H1 (cell line): ENCODE results near the gene GRM7. TPM values are rescaled to one million over a fixed set of nuclear protein-coding genes. Genes with fewer than 3 reads are reported as not detected.

Experiments
- CTCF ChIA-PET: fragments of 300-600 bp; sonication (Branson Sonifier 250); formaldehyde crosslinking; loops from one replicate; lab custom pipeline; 2021; ENCODE audit not compliant: partially characterized antibody; lab: Charles Lee
- POLR2A ChIA-PET: fragments of 300-600 bp; sonication (Branson Sonifier 250); formaldehyde crosslinking; loops from one replicate; lab custom pipeline; 2021; ENCODE audit warnings: inconsistent platforms; ENCODE audit not compliant: partially characterized antibody; lab: Charles Lee
- DNase-seq, 2 experiments: peaks; one replicate each; pipeline versions ENCODE4 v3.0.0 to v3.0.0-alpha.2; 2010 to 2022; ENCODE audit warnings: low spot score in 2 of 2, low read depth in 1 of 2, mixed read lengths in 1 of 2
- FAIRE-seq: peaks from 2 replicates; lab custom pipeline; 2011; peaks lifted over from hg19 to GRCh38; lab: Jason Lieb, UNC
- H2AFZ ChIP-seq: 2 replicates; pipeline ENCODE4 v1.8.1; 2012; ENCODE audit warnings: low read length, inconsistent platforms
- H2AK5ac ChIP-seq: 2 replicates; pipeline ENCODE4 v1.6.1; 2013; ENCODE audit warnings: low read depth, low read length
- H2BK120ac ChIP-seq: replicated peaks from 2 replicates; pipeline ENCODE3; 2013; ENCODE audit warnings: low read depth, low read length, inconsistent platforms
- H2BK12ac ChIP-seq: 2 replicates; pipeline ENCODE4 v1.6.1; 2013; ENCODE audit warnings: low read depth, low read length
- H2BK15ac ChIP-seq: 2 replicates; pipeline ENCODE4 v1.6.1; 2013; ENCODE audit warnings: low read length
- H2BK20ac ChIP-seq: 2 replicates; pipeline ENCODE4 v1.6.1; 2013; ENCODE audit warnings: low read length
- H2BK5ac ChIP-seq: 2 replicates; pipeline ENCODE4 v1.6.1; 2013; ENCODE audit warnings: low read depth, low read length
- H3K14ac ChIP-seq: 2 replicates; pipeline ENCODE4 v1.6.1; 2013; ENCODE audit warnings: inconsistent platforms; ENCODE audit not compliant: insufficient read length
- H3K18ac ChIP-seq: 2 replicates; pipeline ENCODE4 v1.6.1; 2013; ENCODE audit warnings: low read length; ENCODE audit errors: extremely low read depth
- H3K23ac ChIP-seq: 2 replicates; pipeline ENCODE4 v1.6.1; 2013; ENCODE audit warnings: inconsistent platforms; ENCODE audit not compliant: insufficient read length
- H3K23me2 ChIP-seq: 2 replicates; pipeline ENCODE4 v1.6.1; 2013; ENCODE audit warnings: low read depth, low read length
- H3K27ac ChIP-seq: 2 replicates; pipeline ENCODE4 v1.6.1; 2011; ENCODE audit warnings: low read depth, low read length, inconsistent platforms
- H3K27me3 ChIP-seq, 4 experiments: replicated peaks in 1 of 4; 1 replicate in 1 of 4; 2 replicates in 3 of 4; pipeline versions ENCODE4 v1.6.1 to v1.8.1; 2011 to 2013; ENCODE audit warnings: low read length in 3 of 4, mild to moderate bottlenecking in 3 of 4, inconsistent platforms in 2 of 4, mixed read lengths in 2 of 4, moderate library complexity in 1 of 4; ENCODE audit not compliant: control insufficient read depth in 3 of 4, insufficient read depth in 3 of 4; ENCODE audit errors: extremely low read depth in 1 of 4
- H3K36me3 ChIP-seq, 4 experiments: 2 replicates each; pipeline versions ENCODE4 v1.6.1 to v1.8.1; 2011 to 2013; ENCODE audit warnings: mild to moderate bottlenecking in 4 of 4, low read length in 3 of 4, moderate library complexity in 2 of 4, control low read depth in 1 of 4, inconsistent platforms in 1 of 4; ENCODE audit not compliant: insufficient read depth in 4 of 4, control insufficient read depth in 2 of 4
- H3K4ac ChIP-seq: replicated peaks from 2 replicates; pipeline ENCODE3; 2013; ENCODE audit warnings: low read length, low read depth, mixed read lengths, inconsistent platforms; ENCODE audit not compliant: insufficient read length
- H3K4me1 ChIP-seq, 4 experiments: replicated peaks in 1 of 4; 1 replicate in 1 of 4; 2 replicates in 3 of 4; pipeline versions ENCODE4 v1.6.1 to v1.8.1; 2011 to 2013; ENCODE audit warnings: low read length in 3 of 4, inconsistent platforms in 2 of 4, mixed read lengths in 1 of 4; ENCODE audit not compliant: insufficient read depth in 4 of 4, control insufficient read depth in 3 of 4
- H3K4me2 ChIP-seq, 2 experiments: 2 replicates each; pipeline versions ENCODE4 v1.6.1 to v1.8.1; 2011 to 2013; ENCODE audit warnings: low read depth in 2 of 2, low read length in 2 of 2, control low read depth in 1 of 2, inconsistent platforms in 1 of 2, mild to moderate bottlenecking in 1 of 2; ENCODE audit not compliant: insufficient read depth in 1 of 2
- H3K4me3 ChIP-seq, 4 experiments: fragments of 200-600, 300-600 bp in 1 of 4; sonication (generic), shearing (Covaris generic), sonication (Bioruptor Twin) in 1 of 4; 2 replicates each; pipeline versions ENCODE4 v1.5.1 to v1.8.1; 2011 to 2016; ENCODE audit warnings: low read length in 4 of 4, low read depth in 3 of 4, control low read depth in 2 of 4, inconsistent platforms in 2 of 4, mild to moderate bottlenecking in 2 of 4, mixed read lengths in 1 of 4, moderate library complexity in 1 of 4; ENCODE audit not compliant: insufficient read depth in 2 of 4; ENCODE audit errors: extremely low read depth in 1 of 4
- H3K56ac ChIP-seq: replicated peaks from 2 replicates; pipeline ENCODE3; 2013; ENCODE audit warnings: low read depth, mild to moderate bottlenecking, mixed read lengths, low read length, inconsistent platforms; ENCODE audit not compliant: insufficient read length
- H3K79me1 ChIP-seq: 2 replicates; pipeline ENCODE4 v1.6.1; 2013; ENCODE audit warnings: low read depth, low read length, control low read depth
- H3K79me2 ChIP-seq, 2 experiments: 2 replicates each; pipeline versions ENCODE4 v1.6.1 to v1.8.1; 2012 to 2013; ENCODE audit warnings: low read length in 2 of 2, mild to moderate bottlenecking in 2 of 2, inconsistent platforms in 1 of 2; ENCODE audit not compliant: insufficient read depth in 2 of 2, control insufficient read depth in 1 of 2
- H3K9ac ChIP-seq, 4 experiments: replicated peaks in 1 of 4; 1 replicate in 1 of 4; 2 replicates in 3 of 4; pipeline versions ENCODE4 v1.6.1 to v1.8.1; 2011 to 2013; ENCODE audit warnings: low read depth in 3 of 4, low read length in 3 of 4, control low read depth in 2 of 4, mild to moderate bottlenecking in 2 of 4, moderate library complexity in 2 of 4, inconsistent platforms in 1 of 4; ENCODE audit errors: extremely low read depth in 1 of 4
- H3K9me3 ChIP-seq, 2 experiments: 2 replicates each; pipeline versions ENCODE4 v1.6.1 to v1.8.1; 2012 to 2013; ENCODE audit warnings: mild to moderate bottlenecking in 2 of 2, moderate library complexity in 2 of 2, control low read depth in 1 of 2, inconsistent platforms in 1 of 2, low read depth in 1 of 2, low read length in 1 of 2, mixed read lengths in 1 of 2; ENCODE audit not compliant: insufficient read depth in 2 of 2
- H4K20me1 ChIP-seq, 2 experiments: replicated peaks in 1 of 2; 2 replicates each; pipeline versions ENCODE3 to v1.8.1; 2011 to 2013; ENCODE audit warnings: inconsistent platforms in 2 of 2, low read length in 2 of 2, mild to moderate bottlenecking in 1 of 2; ENCODE audit not compliant: insufficient read depth in 2 of 2, control insufficient read depth in 1 of 2
- H4K5ac ChIP-seq: 2 replicates; pipeline ENCODE4 v1.6.1; 2013; ENCODE audit warnings: low read length, low read depth, mixed read lengths, inconsistent platforms; ENCODE audit not compliant: insufficient read length
- H4K8ac ChIP-seq: 2 replicates; pipeline ENCODE4 v1.8.0; 2013; ENCODE audit warnings: mild to moderate bottlenecking, moderate library complexity, low read length, inconsistent platforms; ENCODE audit not compliant: insufficient read depth; ENCODE audit errors: extremely low read depth
- H4K91ac ChIP-seq: replicated peaks from 2 replicates; pipeline ENCODE3; 2013; ENCODE audit warnings: low read length, mixed read lengths, inconsistent platforms; ENCODE audit not compliant: insufficient read length
- CBX5 ChIP-seq: fragments of 300-800, 300-1000 bp; sonication (generic); IDR thresholded peaks from 2 replicates; pipeline ENCODE4 v1.7.1; 2016; ENCODE audit warnings: antibody characterized with exemption, low read length, low read depth
- CBX8 ChIP-seq: fragments of 300-800, 300-1000 bp; sonication (generic); IDR thresholded peaks from 2 replicates; pipeline ENCODE4 v1.7.1; 2016; ENCODE audit warnings: low read depth, low read length, borderline replicate concordance
- CEBPB ChIP-seq: IDR thresholded peaks from 2 replicates; pipeline ENCODE4 v1.6.1; 2012; ENCODE audit warnings: low read depth, low read length
- CTCF ChIP-seq, 3 experiments: IDR thresholded peaks; 1 replicate in 2 of 3; 2 replicates in 1 of 3; pipeline versions ENCODE4 v1.5.1 to v1.6.1; 2011; ENCODE audit warnings: low read length in 3 of 3, mild to moderate bottlenecking in 3 of 3, inconsistent platforms in 2 of 3, low read depth in 1 of 3, moderate library complexity in 1 of 3; ENCODE audit not compliant: insufficient read depth in 1 of 3; ENCODE audit errors: control extremely low read depth in 1 of 3
- EZH2 ChIP-seq: fragments of 200-600 bp; sonication (generic); IDR thresholded peaks from 2 replicates; pipeline ENCODE4 v1.7.1; 2012; ENCODE audit warnings: low read depth, mild to moderate bottlenecking, moderate library complexity, low read length, inconsistent platforms; ENCODE audit not compliant: severe bottlenecking
- FOSL1 ChIP-seq: IDR thresholded peaks from 2 replicates; pipeline ENCODE4 v1.6.1; 2011; ENCODE audit warnings: mild to moderate bottlenecking, low read depth, low read length, moderate library complexity; ENCODE audit not compliant: insufficient read depth
- GTF2F1 ChIP-seq: IDR thresholded peaks from 2 replicates; pipeline ENCODE4 v1.6.1; 2012; ENCODE audit warnings: low read depth, low read length, improper control_type of control experiment, borderline replicate concordance
- MAX ChIP-seq: IDR thresholded peaks from 2 replicates; pipeline ENCODE4 v1.6.1; 2012; ENCODE audit warnings: inconsistent platforms
- PHF8 ChIP-seq: fragments of 200-600 bp; sonication (generic); conservative IDR thresholded peaks from 2 replicates; pipeline ENCODE4 v1.7.1; 2012; ENCODE audit warnings: low read depth, mild to moderate bottlenecking, inconsistent platforms, low read length, moderate library complexity
- SIRT6 ChIP-seq: IDR thresholded peaks from one replicate; pipeline ENCODE4 v1.7.1; 2012; ENCODE audit warnings: low read length, inconsistent platforms
- ZNF274 ChIP-seq: IDR thresholded peaks from 2 replicates; pipeline ENCODE4 v1.7.0; 2012; ENCODE audit warnings: low read length, borderline replicate concordance; ENCODE audit errors: extremely low read depth
- WGBS, 2 experiments: shearing (Covaris generic) in 1 of 2; methylation state at CpG; one replicate each; pipeline versions ENCODE4 v1.1.6 to v1.1.7; 2013 to 2015; ENCODE audit warnings: low lambda C conversion rate in 2 of 2, mixed read lengths in 2 of 2, inconsistent platforms in 1 of 2, low coverage in 1 of 2, missing lambda C conversion rate in 1 of 2; ENCODE audit not compliant: insufficient replicate concordance in 2 of 2, insufficient coverage in 1 of 2, insufficient read length in 1 of 2; ENCODE audit errors: extremely low coverage in 1 of 2, missing lambda C conversion rate in 1 of 2; 5-methylcytosine and 5-hydroxymethylcytosine counted together
- polyA plus RNA-seq, 7 experiments: library from polyadenylated mRNA; depleted of rRNA in 3 of 7; stranded (reverse) in 5 of 7; unstranded in 2 of 7; fragments of >200 nt in 5 of 7; fragments of 200-250 nt in 2 of 7; gene quantifications; 1 replicate in 5 of 7; 2 replicates in 1 of 7; 4 replicates in 1 of 7; pipeline versions ENCODE4 v1.2.1 to v1.2.3, GENCODE V29; 2011 to 2013; ENCODE audit warnings: missing spikeins in 2 of 7, mixed read lengths in 2 of 7
- total RNA-seq: library from RNA; stranded (reverse); fragmentation: NEBNext Ultra II Directional; extraction: Animal tissue kit (Norgen Biotek cat#: 25700); gene quantifications from 2 replicates; pipeline ENCODE4 v1.2.1, GENCODE V29; 2021

GRM7 gene
- total and polyA plus RNA-seq, 2 of the 8 experiments (the other 6 are each of a cell fraction or from before 2014, with no cell fraction given), result 0.17 to 0.24 TPM

- Histone ChIP-seq H3K27ac (no peak overlapping the region), H2BK15ac (no peak overlapping the region), H4K8ac (no peak overlapping the region; the same call in 1 of the 2 replicates), H3K9ac (no peak overlapping the region), H3K79me1 (no peaks in the 10 kb centered on the region), H2AFZ (peak overlapping the region; percentile 96), H2BK5ac (no peak overlapping the region), H4K20me1 (peaks cover 0 to 2% of the 10 kb centered on the region in 2 experiments), H3K18ac (no peak overlapping the region), H3K27me3 (peaks cover 31 to 60% (median 51%) of the 10 kb centered on the region in 4 experiments), H2BK120ac (no peak overlapping the region), H3K9me3 (no peaks in the 10 kb centered on the region; a peak in 1 of 4 replicates), H2BK20ac (no peak overlapping the region), H4K91ac (no peak overlapping the region), H3K4me2 (peak overlapping the region; percentile 98), H3K23ac (no peak overlapping the region), H3K23me2 (peaks cover 17% of the 10 kb centered on the region), H3K4me3 (peak overlapping the region; percentile 35 to 82 (median 74)), H4K5ac (no peak overlapping the region), H2BK12ac (0 out of 2 replicates have a peak overlapping the region, but pooled peaks have one; percentile 71), H3K4ac (no peak overlapping the region), H3K79me2 (no peaks in the 10 kb centered on the region), H3K4me1 (peaks cover 0 to 12% (median 6%) of the 10 kb centered on the region in 4 experiments; a peak in 6 of 7 replicates), H3K14ac (no peak overlapping the region), H3K56ac (no peak overlapping the region), H2AK5ac (no peak overlapping the region), H3K36me3 (no peaks in the 10 kb centered on the region)
- 2% methylated on average over 29 of the region's 30 CpGs; no CpG with 5 or more reads in 1 of the 2 experiments for WGBS, 2 experiments
- DNase-seq, result no peak
- ChIA-PET POLR2A (interaction anchor here (1.5 to 1.6 kb wide), 2 partner anchors 11 to 22 kb away, joined by 3 read pairs; no protein-coding TSS in a partner anchor), CTCF (no interaction called here)
- FAIRE-seq, result no peak
- TF ChIP-seq CBX5, result no peak
- no peak for TF ChIP-seq ZNF274
- no peak for TF ChIP-seq PHF8
- no peak for TF ChIP-seq FOSL1
- no peak for TF ChIP-seq CBX8
- peak; percentile 76 for TF ChIP-seq EZH2
- no peak for TF ChIP-seq MAX
- TF ChIP-seq GTF2F1, result no peak
- TF ChIP-seq CEBPB, result no peak
- TF ChIP-seq SIRT6, result no peak
- TF ChIP-seq CTCF (IDR thresholded peaks at IDR 0.05; ENCODE audit: control extremely low read depth in 1 of 3, insufficient read depth in 1 of 3, low read depth in 1 of 3, low read length in 3 of 3), result no peak
These were observed 698 bp downstream of the GRM7 start for GRCh38 chr3:6861625-6862000.
